Measurements from ENCODE around the gene PJA1. TPM values are rescaled to one million over a fixed set of nuclear protein-coding genes. Genes with fewer than 3 reads are reported as not detected.

PJA1 gene
- total RNA-seq, 1 experiment from 2014 or later = 32.1 TPM

DNA sequence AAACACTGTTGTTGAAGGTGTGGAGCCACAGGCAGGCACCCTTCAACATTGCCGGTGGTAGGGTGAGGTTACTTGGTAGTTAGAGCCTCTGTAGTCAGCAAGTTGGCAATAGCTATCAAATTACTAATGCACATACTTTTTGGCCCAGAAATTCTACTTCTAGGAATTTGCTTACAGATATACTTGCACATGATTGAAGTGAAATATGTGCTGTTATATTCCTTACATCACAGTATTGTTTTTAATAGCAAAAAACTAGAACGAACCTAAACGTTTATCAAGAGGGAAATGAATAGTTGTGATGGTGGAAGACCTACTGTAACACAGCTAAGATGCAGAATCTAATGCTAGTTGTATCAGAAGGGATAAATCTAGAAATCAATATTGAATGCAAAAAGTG, 7.7 kb upstream of the PJA1 start:
- DNase-seq (ENCODE audit: low spot score) = no peak

DNA sequence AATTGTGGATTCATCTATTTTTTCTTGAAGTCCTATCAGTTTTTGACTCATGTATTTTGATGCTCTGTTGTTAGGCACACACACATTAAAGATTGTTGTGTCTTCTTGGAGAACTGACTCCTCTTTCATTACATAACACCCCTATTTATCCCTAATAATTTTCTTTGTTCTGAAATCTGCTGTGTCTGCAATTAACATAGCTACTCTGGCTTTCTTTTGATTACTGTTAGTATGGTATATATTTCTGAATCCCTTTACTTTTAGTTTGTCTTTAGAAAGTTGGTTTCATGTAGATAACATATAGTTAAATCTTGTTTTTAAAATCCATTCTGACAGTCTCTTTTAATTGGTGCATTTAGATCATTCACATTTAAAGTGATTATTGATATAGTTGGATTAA, 5.1 kb upstream of the PJA1 start:
- DNase-seq (ENCODE audit: low spot score) = no peak

DNA sequence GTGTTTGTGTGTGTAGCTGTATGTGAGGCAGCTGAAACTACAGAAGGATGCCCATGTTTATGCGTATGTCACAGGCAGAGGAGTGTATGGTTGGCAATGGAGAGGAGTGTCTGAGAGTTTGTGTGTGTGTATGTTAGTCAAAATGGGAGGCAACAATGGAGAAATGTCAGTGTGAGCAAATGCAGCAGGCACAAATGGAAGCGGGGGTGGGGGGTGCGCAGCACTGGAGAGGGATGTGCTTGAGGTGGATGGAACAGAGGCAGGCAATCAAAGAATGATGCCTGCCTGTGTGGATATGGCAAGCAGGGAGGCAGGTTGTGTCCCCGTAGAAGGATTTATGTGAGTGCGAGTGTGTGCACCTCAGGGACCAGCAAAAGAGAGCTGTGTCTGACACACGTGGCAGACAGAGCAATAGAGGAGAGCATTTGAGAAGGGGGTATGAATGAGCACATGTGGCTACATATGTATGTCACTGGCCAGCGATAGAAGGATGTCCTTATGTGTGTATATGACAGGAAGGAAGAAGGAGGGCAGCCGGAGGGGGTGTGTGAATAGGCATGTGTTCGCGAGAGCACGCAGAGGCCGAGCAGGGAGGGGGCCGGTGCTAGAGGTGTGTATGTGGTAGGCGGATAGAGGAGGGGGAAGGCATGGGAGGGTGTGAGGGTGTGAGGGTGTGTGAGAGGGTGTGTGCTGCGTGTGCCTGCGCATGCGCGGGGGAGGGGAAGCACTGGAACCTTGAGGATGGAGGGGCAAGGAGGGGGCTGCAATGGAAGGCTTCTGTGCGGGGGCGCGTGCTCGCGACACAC, 1.1 kb downstream of the PJA1 start:
- DNase-seq (ENCODE audit: low spot score) = no peak

DNA sequence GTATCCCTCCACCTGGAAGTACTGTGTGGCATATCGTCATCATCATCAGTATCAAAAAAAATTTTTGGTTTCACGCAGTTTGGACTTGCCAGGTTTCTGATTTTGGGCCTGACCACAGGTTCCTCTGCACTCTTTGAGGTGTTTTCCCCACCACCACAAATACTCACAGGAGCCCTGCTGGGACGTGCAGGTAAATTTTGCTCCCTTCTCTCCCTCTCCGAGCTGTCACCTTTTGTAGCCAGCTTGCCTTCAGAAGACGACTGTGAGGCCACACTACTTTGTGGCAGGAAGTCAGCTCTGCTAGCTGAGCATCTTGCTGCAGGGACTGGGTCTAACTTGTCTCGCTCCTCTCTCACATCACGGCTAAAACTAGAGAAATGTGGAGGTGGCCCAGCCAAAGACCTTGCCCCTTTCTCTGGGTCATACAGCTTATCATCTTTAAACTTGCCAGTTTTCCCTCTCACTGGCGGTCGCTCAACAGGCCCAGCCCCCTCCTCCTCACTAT, 2.8 kb downstream of the PJA1 start:
- no peak for DNase-seq (ENCODE audit: low spot score)

DNA sequence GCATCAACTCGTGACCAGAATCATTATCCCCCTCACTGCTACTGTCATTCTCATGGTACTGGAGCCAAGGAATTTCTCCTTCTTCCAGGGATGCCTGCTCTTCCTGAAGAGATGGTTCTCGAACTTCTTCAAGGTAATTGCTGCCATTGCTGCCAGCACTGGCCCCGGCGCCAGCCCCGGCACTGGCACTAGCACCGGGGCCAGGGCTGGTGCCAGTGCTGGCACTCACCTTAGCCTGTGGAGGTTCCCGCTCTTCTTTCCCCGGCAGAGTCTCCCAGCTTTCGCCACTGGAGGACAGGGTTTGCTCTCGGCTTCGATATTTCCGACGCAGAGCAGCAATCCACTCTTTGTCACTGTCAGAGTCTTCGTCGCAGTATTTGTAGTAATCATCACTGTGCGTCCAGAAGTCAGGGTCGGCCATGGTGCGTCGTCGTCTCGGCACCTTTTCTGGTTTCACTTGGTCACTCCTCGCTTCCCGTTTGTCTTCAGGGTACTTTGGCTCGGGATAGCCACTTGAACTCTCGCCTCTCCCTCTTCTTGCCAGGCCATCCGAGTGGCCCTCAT, 3.4 kb downstream of the PJA1 start:
- DNase-seq (ENCODE audit: low spot score) = no peak

DNA sequence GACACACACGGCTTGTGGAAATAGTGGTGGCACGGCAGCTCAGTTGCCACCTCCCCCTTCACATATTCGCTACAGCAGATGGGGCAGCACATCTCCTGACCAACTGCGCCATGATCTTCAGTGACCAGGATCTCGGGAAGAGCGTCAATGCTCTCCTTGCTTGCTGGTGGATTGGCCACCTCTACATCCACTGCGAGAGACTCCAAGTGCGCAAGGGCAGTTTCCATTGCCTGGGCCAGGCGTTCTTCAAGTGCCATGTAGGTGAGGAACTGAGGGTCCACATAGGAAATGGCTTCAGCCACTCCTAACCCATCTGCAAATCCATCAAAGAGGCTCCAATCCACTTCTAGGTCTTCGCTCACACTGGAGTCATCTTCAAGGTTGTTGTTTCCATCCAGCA, 3.9 kb downstream of the PJA1 start:
- DNase-seq (ENCODE audit: low spot score) = no peak

DNA sequence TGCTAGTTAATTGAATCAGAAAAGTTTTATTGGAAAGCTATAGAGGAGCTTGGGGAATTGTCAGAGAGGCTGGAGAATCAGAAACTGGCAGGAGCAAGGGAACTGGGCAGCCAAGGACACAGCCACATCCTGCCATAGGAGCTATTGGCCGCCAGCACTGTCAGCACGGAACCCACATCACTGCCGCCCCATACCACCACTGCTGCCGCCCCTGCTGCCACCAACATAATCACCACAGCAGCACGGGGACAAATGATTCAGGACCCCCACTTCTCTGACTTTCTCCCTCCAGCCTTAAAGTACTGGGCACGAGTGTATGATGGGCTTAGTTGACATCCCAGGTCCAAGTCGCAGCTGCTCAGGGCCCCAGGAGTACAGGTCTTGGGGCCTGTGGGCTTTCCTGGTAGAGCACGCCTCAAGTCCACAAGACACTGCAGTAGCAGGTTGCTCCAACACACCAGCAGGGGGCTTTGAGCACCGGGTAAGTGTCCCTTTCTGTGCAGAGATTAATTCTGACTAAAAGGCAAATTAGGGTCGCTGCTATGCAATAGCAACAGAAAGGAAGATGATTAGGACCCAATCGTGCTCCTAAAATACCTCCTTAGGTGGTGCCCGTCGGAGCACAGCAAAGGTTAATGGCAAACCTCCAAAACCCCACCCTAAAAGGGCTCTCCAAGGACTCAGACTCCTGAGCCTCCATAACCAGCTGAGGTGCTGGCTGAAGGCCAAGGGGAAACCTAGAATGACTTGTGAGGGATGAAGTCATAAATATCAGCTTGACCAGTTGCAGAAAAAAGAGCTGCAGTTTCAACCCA, 6.9 kb downstream of the PJA1 start:
- peak; percentile 66 for DNase-seq (ENCODE audit: low spot score)

DNA sequence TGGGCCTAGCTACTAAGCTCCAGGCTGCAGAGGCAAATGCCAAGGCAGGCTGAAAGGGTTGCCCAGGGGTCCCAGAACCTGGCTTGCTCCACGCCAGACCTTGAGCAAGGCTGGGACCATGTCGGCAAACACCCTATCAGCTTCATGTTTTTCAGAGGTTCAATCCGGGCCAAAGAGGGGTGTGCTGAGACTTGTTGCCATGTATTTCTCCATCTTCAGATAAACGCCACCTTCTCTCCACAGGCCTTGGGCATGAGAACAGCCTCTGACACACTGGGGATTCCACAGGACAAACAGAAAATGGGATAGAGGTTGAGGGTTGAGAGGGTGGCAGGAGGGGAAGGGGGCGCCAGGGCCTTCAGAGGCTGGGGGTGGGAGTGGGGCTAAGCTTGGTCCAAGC, 8.6 kb downstream of the PJA1 start:
- no peak for DNase-seq (ENCODE audit: low spot score)

DNA sequence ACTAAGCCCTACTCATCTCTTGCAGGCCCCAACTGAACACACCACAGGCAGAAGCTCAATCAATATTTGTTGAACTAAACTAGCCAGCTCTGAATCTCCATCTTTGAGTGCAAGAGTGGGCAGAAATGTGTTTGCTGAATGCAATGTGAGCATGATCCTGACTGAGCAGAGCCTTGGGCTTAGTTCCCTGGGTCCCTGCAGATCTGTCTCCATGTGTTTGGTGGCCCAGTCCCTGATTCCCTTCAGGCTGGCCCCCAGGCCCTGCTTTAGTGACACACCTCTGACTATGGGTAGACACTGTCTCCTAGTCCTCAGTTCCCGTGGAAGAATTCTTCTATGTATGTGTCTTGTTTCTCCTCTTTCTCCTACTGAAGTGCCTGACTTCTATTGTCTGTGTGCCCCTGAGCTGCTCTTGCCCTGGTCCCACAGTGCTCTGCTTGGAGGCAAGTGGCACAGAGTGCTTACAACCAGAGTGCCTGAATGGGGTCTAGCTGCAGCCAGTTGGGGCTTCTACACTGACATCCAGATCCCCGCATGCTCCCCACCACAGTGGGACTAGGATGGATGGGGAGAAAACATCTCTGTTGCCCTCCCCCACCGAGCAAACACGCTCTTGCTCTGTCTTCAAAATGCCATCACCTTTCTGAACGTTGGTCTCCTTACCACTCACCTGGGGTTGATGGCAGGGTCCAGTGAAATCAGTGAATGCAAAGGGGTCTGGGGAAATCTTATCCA, 9.3 kb downstream of the PJA1 start:
- DNase-seq (ENCODE audit: low spot score) = no peak

DNA sequence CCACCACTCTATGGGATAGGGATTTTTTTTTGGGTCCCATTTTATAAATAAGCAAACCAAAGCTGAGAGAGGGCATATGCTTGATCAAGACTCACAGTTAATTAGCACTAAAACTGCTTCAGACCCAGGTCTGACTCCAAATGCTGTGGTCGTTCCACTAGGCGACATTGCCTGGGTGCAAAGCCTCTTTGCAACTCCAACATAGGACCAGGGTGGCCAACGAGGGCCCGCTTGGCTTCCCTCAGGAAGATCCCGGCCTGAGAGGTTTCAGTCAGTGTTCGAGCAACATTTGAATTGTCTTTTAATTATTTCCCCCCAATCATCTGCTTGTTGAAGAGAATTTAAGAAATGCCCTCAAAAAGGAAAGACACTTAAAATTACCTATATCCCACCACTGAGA, 11.2 kb downstream of the PJA1 start:
- no peak for DNase-seq (ENCODE audit: low spot score)

DNA sequence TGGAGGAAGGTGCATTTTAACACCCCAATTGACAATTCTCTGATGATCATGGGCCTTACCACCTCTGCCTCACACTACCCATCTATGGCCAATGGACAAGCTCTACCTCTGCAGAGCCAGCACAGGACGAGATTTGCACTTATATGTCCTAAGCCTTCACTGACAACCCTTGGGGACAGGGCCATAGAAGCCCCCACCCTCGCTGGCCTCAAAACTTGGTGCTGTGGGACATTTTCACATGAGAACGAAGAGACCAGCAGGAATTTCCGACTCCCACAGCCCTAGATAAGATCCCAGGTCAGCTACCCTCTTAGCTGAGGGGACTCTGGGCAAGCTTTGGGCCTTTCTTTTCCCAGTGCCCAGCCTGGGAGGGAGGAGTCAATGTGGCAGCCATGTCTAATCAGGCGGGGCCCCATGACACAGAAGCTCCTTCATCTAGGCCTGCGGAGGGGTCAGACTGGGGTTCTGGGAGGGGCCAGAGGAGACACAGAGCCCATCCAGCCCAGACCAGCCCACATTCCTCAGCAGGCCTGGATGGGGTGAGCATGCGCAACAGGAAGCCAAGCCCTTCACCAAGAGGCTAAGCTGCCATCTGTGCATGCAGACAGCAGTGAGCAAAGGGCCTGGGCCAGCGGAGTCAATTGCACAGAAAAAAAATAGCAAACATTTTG, 12.1 kb downstream of the PJA1 start:
- no peak for DNase-seq (ENCODE audit: low spot score)

DNA sequence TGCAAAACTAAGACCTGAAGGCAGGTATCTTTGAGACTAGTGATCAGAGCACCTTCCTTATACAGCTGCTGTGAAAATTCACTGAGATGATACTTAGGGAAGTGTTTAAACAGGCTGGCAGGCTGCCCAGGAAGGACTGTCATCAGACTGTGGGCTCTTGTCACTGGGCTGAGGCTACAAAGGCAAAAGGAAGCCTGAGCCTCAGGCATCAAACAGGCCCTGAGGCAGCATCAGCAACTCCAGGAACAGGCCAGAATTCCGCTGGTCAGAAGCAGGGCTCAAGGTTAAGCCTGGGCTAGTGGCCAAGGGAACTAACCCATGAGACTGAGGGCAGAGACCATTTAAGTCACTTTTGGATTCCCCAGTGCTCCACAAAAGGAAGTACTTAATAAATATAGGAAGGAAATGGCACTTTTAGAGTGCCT, 12.8 kb downstream of the PJA1 start:
- peak; percentile 29 for DNase-seq (ENCODE audit: low spot score)

DNA sequence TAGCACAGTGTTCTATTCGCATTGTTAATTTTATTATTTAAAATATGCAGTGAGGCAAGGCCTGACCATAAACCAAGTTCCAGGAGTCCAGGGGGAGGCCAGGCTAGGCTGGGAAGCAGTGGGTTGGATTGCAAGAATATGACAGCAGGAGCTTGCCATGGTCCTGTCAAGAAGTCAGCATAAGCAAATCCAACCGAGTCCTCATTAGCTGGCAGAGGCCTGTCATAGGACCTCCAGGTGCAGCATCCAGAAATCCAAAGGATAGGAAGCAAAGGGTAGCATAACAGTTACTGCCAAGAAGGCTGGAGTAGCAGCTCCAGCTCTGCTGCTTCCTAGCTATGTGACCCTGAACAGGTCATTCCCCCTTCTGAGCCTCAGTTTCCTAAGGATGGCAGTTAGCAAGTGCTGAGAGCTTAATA, 13.4 kb downstream of the PJA1 start:
- DNase-seq (ENCODE audit: low spot score) = no peak

DNA sequence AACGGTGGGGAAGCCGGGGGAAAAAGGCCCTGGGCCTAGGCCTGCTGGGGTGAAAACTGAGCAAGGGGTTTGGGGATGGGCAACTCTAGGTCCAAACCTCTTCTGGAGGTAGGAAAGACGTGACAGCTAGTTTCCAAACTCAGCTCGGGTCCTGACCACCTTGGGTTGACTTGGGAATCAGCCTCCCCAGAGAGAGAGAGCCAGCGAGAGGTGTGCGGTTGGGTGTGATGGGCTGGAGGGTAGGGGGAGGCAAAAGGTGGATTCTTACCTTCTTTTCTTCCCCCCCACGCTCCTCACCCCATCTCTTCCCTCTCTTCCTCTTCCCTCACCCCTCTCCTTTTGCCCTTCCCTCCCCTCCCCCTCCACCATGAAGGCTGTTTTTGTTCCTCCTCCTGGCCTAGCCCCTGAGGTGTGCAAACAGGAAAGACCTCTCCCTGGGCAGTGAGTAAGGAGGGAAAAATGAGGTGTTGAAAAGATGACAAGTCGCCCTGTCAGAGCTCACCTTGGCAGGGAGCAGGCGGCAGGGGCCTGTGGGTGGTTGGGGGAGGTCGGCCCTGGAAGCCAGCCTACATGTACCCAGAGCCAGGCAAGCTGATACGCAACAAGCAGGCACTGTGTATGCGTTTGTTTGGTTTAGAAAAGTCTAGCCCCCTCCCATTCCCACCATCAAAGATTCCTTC, 14.8 kb downstream of the PJA1 start:
- no peak for DNase-seq (ENCODE audit: low spot score)

DNA sequence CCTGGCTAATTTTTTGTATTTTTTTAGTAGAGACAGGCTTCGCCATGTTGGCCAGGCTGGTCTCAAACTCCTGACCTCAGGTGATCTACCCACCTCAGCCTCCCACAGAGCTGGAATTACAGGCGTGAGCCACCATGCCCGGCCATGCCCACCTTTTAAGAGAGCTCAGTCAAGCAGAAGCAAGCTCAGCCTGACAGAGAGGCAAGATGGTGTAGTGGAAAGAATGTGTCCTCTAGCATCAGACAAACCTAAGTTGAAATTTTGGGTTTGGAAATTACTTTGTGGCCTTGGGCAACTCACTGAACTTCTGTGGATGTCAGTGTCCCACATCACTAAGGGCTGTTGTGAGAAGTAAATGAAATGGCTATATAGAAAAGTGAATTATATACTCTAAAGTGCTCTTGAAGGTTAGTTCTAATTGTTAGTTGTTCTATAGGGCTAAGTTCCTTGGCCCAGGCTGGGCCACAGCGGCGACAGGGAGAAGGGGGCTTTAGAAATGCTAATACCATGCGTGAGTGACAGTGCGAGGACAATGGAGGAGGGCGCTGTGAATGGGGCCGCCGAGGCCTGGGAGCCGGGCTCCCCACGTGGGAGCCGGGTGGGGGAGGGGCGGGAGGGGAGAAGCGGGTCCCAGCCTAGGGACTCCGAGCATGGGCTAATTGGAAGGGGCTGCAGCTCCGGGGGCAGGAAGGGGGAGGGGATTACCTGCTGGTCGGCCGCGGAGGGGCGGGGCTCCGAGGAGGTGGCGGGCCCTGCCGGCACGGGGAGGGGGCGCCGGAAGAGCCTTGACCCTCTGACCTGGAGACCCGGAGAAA, 15.6 kb downstream of the PJA1 start:
- DNase-seq (ENCODE audit: low spot score) = no peak

DNA sequence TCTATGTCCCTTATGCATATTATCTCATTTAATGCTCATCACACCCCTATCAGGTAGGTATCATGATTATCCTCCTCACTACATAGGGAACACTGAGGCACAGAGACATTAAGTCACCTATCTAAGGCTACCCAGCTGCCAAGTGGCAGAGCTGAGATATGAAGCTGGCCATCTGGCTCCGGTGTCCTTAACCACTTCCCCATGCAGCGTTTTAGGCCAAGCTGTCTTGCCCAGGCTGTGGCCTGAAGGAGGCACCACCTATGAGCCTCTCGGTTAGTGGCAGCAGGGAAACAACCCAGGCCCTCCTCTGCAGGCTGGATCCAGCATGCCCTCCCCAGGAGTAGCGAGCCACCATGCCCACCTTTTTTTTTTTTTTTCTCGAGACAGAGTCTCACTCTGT, 16.3 kb downstream of the PJA1 start:
- no peak for DNase-seq (ENCODE audit: low spot score)

DNA sequence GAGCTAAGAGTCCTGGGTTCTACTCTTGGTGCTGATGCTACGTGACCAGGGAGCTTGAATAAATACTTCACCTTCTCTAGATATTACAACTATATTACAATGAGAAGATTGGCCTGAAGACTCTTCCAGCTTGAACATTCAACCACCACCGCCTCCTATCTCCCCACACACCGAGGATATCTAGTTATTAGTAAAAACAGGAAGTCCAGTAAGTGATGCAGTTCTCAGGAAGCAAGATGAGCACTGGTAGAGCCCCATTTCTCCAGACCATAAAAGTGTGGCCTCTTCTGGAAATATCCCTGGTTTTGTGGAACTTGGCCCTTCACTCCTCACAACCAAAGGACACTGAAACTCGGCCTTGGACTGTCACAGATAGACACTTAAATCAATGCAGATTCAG, 18.5 kb downstream of the PJA1 start:
- DNase-seq (ENCODE audit: low spot score) = no peak

DNA sequence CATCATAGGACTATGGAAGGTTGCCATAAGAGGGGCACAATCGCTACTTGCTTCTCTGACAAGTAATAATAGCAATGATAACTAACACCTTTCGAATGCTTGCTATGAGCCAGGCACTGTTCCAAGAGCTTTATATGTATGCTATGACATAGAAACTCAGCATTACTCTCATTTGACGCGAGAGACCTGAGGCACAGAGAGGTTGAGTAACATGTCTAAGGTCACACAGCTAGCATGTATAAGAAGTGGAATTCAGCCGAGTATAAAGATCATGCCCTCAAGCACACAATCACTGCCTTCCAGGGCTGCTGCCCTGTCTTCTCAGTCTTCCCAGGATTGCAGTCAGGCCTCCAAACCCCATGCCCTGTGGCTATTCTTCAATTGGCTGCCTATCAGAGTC, 19.5 kb downstream of the PJA1 start:
- DNase-seq (ENCODE audit: low spot score) = no peak

DNA sequence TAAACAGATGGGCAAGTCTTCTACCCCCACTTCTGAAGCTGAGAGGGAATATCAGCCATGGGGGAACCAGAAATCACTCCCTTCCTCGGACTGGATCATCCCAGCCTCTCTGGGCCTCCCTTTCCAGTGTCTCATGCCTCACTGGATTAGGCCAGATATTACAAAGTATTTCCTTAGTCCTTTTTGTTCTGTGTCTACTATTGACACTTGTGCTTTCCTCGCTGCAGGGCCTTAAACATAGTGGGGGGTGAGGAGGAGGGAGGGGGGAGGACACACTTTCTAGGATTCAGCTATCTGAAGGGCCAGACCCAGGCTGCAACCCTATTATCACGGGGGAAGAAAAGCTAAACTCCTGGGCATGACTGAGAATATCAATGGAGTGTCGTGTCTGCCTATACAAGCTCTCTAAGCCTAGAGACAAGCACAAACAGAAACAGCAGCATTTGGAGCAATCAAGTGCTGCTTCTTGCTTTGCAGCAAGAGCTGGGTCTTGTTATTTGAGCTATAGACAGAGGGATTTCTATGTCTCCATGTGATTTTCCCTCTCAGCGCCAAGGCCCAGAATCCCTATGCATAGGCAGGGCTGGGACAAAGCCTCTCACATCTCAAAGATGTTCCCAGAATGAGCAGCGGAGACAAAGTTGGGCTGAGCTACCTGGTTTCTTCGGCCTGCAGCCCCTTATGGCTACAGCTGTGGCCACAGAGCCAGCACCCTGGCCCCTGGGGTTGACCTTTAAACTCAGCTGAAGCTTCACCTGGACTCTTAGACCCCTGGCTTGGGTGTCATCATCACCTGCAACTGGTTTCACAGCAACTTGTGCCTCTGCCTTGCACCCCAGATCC, 20.2 kb downstream of the PJA1 start:
- DNase-seq (ENCODE audit: low spot score) = no peak
